ENCODE results near the gene PIGU.

- TF ChIP-seq CTCF (IDR thresholded peaks at IDR 0.05) (no peak), POLR2A (IDR thresholded peaks at IDR 0.05) (no peak)
Observed at GRCh38 chr20:34560141-34560523, 116.8 kb downstream of the PIGU start.
